Astrocyte of the cerebellum (primary cell): ENCODE measurements around the gene KSR1.

Experiments
- DNase-seq: peaks from one replicate; pipeline ENCODE4 v3.0.0-alpha.2; 2011; ENCODE audit warnings: low read depth
- H3K4me3 ChIP-seq: 2 replicates; pipeline ENCODE4 v1.5.1; 2011; ENCODE audit warnings: mild to moderate bottlenecking, low read depth, low read length, moderate library complexity
- in situ Hi-C: cut with HindIII; loops from 2 replicates; pipeline ENCODE4 v1.10.0; 2017; ENCODE audit warnings: low sequenced_read_pairs
- TF ChIP-seq, protein P1 (sequence below): IDR thresholded peaks from 2 replicates; pipeline ENCODE4 v1.5.1; 2012; ENCODE audit warnings: low read length, low read depth, moderate library complexity, mild to moderate bottlenecking; ENCODE audit errors: missing control alignments

The KSR1 gene

DNA sequence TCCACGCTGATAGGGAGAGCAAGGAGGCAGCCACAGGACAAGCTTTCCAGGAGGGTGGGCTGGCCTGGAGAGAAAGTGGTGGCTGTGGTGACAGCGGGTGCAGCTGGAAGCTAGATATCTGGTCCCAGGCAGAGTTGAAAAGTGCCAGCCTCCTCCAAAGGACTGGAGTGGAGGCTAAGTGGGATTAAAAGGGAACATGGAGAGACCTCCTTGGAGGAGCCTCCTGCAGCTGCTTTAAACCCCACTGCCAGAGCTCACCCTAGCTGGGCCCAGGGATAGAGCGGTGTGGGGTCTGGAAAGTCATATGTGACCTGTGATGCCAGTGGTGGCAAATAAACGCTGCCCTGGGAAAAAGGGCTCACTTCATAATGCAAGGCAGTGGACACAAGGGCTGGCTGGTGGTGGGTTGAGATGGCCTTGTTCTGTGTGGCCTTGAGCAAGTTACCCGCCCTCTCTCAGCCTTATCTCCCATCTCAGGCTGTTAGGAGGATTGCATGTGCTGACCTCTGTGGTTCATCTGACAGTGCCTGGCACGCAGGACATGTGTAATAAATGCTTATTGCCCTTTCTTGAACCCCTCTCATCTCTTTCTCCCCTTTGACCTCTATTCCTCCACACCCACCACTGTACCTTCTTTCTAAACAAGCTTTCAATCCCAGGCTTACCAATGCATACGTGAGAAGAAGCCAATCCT is 113.8 kb downstream of the KSR1 start:
- no peak for DNase-seq
- TF ChIP-seq, protein P1, sequence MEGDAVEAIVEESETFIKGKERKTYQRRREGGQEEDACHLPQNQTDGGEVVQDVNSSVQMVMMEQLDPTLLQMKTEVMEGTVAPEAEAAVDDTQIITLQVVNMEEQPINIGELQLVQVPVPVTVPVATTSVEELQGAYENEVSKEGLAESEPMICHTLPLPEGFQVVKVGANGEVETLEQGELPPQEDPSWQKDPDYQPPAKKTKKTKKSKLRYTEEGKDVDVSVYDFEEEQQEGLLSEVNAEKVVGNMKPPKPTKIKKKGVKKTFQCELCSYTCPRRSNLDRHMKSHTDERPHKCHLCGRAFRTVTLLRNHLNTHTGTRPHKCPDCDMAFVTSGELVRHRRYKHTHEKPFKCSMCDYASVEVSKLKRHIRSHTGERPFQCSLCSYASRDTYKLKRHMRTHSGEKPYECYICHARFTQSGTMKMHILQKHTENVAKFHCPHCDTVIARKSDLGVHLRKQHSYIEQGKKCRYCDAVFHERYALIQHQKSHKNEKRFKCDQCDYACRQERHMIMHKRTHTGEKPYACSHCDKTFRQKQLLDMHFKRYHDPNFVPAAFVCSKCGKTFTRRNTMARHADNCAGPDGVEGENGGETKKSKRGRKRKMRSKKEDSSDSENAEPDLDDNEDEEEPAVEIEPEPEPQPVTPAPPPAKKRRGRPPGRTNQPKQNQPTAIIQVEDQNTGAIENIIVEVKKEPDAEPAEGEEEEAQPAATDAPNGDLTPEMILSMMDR, result no peak
- in situ Hi-C loops, result loop anchor here (25.0 kb wide), 1 partner anchor 233 kb away; no protein-coding TSS in a partner anchor
- no peak overlapping the region for H3K4me3 ChIP-seq

DNA sequence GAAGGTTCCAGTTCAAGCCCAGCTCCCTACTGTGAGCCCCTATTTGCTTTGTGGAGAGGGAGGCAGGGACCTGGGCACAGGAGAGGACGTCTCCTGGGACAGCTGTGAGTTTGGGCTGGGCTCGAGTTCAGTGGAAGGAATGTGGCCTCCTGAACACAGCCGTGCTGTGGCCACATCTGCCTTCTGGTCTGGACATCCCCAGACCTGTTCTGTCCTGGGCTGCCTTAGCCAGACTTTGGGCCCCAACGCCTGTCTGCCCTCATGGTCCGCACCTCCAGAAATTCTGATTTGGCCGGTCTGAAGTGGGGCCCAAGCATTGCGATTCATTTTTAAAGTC is 114.3 kb downstream of the KSR1 start:
- no peak for DNase-seq
- TF ChIP-seq, protein P1, result no peak
- in situ Hi-C loops, result loop anchor here (25.0 kb wide), 1 partner anchor 233 kb away; no protein-coding TSS in a partner anchor
- H3K4me3 ChIP-seq, result no peak overlapping the region

DNA sequence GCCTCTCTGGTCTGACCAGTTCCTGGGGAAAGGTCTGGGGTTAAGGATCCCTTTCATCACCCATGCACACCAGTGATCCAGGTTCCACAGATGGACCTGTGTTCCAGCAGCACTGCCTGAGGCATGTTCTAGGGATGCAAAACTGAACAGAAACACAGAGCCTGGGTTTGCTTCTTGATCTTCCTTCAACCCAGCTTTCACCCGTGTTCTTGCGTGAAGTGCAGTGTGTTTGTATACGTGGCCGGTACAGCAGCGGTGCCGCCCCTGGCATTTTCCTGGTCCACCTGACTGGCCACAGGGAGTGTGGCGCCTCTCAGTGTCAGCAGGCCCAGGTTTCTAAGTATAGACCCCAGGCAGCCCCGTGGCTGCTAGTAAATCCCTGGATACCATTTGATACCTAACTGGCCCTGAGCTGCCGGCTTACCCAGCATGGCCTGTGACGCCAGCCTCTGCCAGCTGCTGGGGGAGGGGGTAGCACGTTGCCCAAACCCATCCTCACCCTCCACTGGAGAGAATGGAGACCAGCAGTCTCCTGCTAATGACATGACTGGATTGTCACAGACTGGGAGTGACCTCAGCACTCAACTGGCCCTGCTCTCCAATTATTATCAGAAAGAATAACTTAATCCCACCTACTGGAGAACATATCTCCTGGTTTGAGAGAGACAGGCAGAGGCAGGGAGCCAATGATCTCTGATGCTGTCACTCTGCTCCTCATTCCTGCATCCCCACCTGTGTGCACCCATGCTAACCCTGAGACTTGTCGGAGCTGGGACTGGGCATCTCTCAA is 115.5 kb downstream of the KSR1 start:
- TF ChIP-seq, protein P1, result no peak
- no peak for DNase-seq
- in situ Hi-C loops, result loop anchor here (25.0 kb wide), 1 partner anchor 234 kb away; no protein-coding TSS in a partner anchor
- no peak overlapping the region for H3K4me3 ChIP-seq

DNA sequence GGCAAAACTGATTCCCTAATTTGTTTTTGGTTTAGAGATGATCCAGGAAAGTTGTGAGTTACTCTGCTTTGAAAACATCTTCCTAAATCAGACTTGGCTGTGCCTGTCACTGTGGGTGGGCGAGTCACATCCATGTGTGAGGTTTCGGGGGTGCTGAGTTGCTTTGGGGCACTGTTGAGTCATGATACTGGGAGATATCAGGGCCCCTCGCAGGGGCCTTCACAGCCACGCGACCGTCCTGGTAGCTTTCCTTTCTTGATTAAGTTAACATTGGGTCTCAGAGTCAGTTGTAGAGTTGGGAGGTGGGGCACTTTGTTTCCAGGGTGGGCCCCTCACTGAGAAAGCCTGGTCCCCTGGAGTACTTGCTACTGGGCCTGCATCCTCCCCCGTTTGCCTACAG is 116.4 kb downstream of the KSR1 start:
- DNase-seq, result no peak
- TF ChIP-seq, protein P1, result no peak
- H3K4me3 ChIP-seq, result no peak overlapping the region
- in situ Hi-C loops, result loop anchor here (25.0 kb wide), 1 partner anchor 235 kb away; no protein-coding TSS in a partner anchor

DNA sequence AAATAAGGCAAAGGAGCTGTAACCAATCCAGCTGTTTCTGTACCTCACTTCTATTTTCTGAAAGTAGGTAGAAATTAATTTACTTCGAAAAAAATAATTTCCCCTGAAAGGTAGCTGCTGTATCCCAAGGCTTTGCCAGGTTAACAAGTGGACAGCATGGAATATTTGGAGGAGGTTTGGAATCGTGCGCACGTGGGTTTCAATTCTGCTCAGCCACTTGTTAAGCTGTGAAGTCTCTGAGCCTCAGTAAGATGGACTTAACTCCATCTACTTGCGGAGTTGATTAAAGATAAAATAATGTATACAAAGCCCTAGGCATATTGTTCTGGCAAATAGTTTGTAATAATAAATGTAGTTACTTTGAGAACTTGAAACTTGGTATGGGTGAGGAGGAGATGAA is 117.3 kb downstream of the KSR1 start:
- in situ Hi-C loops, result loop anchor here (25.0 kb wide), 1 partner anchor 236 kb away; no protein-coding TSS in a partner anchor
- TF ChIP-seq, protein P1, result no peak
- no peak for DNase-seq
- H3K4me3 ChIP-seq, result no peak overlapping the region

DNA sequence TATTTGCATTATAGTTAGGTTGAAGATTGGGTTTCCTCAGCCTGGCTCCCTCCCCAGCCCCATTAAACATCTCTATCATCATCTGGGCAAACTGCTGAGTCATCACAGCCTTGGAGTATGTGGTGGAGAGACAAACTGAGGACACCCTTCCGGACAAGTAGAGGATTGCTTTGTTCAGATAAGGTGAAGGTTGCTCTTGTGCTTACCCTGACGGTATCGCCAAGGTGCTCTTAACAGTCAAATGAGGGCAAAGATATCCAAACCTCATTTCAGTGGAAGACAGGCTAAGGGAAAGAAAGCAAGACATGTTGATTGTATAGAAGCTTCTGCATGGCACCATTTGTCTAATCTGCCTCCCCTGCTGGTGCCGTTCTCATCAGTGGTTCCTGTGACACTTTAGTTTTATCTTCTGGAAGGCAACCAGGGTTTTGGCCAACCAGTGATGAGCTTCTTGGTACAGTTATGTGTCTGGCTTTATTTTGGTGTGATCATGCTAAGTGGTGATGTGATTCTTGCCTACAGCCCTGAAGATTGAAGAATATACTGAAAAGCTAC is 117.8 kb downstream of the KSR1 start:
- DNase-seq, result no peak
- TF ChIP-seq, protein P1, result no peak
- in situ Hi-C loops, result loop anchor here (25.0 kb wide), 1 partner anchor 237 kb away; no protein-coding TSS in a partner anchor
- no peak overlapping the region for H3K4me3 ChIP-seq
